ENCODE results near the gene POLR2C. TPM values are rescaled to one million over a fixed set of nuclear protein-coding genes. Genes with fewer than 3 reads are reported as not detected.

The POLR2C gene
- total RNA-seq, 4 donors from 2014 or later = 77.1 to 146 (median 101) TPM

DNA sequence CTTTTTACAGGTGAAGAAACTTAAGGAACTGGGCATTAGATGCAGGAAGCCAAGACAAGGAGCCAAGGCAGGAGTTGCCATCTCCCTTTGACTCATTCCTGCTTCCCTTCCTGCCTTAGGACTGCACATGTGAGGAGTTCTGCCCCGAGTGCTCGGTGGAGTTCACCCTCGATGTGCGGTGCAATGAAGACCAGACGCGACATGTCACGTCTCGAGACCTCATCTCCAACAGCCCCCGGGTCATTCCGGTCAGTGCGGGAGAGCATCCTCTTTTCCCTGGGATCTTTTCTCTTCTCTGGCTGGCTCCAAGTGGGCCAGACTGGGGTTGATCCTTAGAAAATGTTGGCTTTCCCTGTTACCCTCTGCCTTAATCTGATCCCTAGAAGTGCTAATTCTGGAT, 6.6 kb downstream of the POLR2C start:
- no peak for DNase-seq (ENCODE audit: low spot score in 2 of 2)
- 87 to 88% methylated on average over 11 of the region's 11 CpGs for whole genome bisulfite sequencing, 2 donors
- Histone ChIP-seq H3K27ac (no peak overlapping the region), H3K4me3 (no peak overlapping the region), H3K36me3 (peaks cover 6 to 97% (median 18%) of the 10 kb centered on the region in 3 donors), H3K27me3 (no peaks in the 10 kb centered on the region), H3K9me3 (no peaks in the 10 kb centered on the region), H3K4me1 (peaks cover 0 to 47% (median 16%) of the 10 kb centered on the region in 4 donors)
- TF ChIP-seq POLR2A (IDR thresholded peaks at IDR 0.05) (no peak), EP300 (IDR thresholded peaks at IDR 0.05) (no peak)
- TF ChIP-seq, protein P1, sequence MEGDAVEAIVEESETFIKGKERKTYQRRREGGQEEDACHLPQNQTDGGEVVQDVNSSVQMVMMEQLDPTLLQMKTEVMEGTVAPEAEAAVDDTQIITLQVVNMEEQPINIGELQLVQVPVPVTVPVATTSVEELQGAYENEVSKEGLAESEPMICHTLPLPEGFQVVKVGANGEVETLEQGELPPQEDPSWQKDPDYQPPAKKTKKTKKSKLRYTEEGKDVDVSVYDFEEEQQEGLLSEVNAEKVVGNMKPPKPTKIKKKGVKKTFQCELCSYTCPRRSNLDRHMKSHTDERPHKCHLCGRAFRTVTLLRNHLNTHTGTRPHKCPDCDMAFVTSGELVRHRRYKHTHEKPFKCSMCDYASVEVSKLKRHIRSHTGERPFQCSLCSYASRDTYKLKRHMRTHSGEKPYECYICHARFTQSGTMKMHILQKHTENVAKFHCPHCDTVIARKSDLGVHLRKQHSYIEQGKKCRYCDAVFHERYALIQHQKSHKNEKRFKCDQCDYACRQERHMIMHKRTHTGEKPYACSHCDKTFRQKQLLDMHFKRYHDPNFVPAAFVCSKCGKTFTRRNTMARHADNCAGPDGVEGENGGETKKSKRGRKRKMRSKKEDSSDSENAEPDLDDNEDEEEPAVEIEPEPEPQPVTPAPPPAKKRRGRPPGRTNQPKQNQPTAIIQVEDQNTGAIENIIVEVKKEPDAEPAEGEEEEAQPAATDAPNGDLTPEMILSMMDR (IDR thresholded peaks at IDR 0.05) = no peak

DNA sequence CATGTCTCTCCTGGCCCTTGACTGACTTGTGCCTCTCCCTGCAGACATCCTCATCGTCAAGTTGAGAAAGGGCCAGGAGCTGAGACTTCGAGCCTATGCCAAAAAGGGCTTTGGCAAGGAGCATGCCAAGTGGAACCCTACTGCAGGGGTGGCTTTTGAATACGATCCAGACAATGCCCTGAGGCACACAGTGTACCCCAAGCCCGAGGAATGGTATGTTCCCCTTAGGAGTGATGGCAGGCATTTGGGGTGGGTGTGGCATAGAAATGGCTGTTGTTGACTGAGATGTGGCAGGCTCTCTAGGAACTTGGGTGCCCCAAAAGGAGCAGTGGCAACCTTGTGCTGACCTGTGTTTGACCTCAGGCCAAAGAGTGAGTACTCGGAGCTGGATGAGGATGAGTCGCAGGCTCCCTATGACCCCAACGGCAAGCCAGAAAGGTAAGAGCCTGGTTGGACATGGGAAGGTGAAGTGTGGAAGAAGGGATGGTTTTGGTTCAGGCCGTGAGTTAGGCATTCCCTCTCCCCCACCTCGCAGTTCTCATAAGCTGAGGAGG, 7.5 kb downstream of the POLR2C start:
- Histone ChIP-seq H3K27me3 (no peaks in the 10 kb centered on the region), H3K4me3 (no peak overlapping the region), H3K27ac (no peak overlapping the region), H3K4me1 (peaks cover 0 to 38% (median 10%) of the 10 kb centered on the region in 4 donors), H3K9me3 (no peaks in the 10 kb centered on the region), H3K36me3 (peaks cover 6 to 99% (median 18%) of the 10 kb centered on the region in 3 donors)
- DNase-seq (ENCODE audit: low spot score in 2 of 2) = no peak
- TF ChIP-seq EP300 (IDR thresholded peaks at IDR 0.05) (no peak), POLR2A (IDR thresholded peaks at IDR 0.05) (no peak)
- TF ChIP-seq, protein P1 (IDR thresholded peaks at IDR 0.05) = no peak
- 64 to 75% methylated on average over 8 to 9 of the region's 9 CpGs for WGBS, 2 donors

DNA sequence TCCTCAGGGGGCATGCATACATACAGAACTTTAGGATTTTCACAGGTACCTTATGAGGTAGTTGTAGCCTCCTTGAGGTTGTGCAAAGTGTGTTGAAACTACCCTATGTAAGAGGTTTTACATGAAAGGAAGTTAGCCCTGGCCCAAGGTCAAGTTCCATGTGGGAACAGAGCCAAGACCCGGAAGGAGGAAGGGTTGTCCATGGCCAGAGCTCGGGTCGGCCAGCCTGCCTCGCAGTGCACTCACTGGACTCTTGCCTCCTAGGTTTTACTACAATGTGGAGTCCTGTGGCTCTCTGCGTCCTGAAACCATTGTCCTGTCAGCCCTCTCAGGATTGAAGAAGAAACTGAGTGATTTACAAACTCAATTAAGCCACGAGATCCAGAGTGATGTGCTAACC, 8.2 kb downstream of the POLR2C start:
- no peak for TF ChIP-seq EP300 (IDR thresholded peaks at IDR 0.05)
- TF ChIP-seq POLR2A (IDR thresholded peaks at IDR 0.05) = no peak
- peak in 1 of 2 donors; percentile 46 for DNase-seq (ENCODE audit: low spot score in 2 of 2)
- no peak overlapping the region for H3K27ac ChIP-seq

GRCh38 chr16:57471209-57471608, 8.7 kb downstream of the POLR2C start:
- no peak for DNase-seq (ENCODE audit: low spot score in 2 of 2)
- Histone ChIP-seq H3K27ac (no peak overlapping the region), H3K9me3 (no peaks in the 10 kb centered on the region), H3K4me3 (no peak overlapping the region), H3K36me3 (peaks cover 6 to 92% (median 17%) of the 10 kb centered on the region in 3 donors), H3K27me3 (no peaks in the 10 kb centered on the region), H3K4me1 (peaks cover 0 to 36% (median 9%) of the 10 kb centered on the region in 4 donors)
- WGBS, 2 donors = 82 to 93% methylated on average over 1 of the region's 1 CpG
- no peak for TF ChIP-seq EP300 (IDR thresholded peaks at IDR 0.05)
- TF ChIP-seq, protein P1 (IDR thresholded peaks at IDR 0.05) = no peak

More for the DNA sequence above, 8.2 kb downstream of the POLR2C start:
- Histone ChIP-seq H3K36me3 (peaks cover 6 to 97% (median 18%) of the 10 kb centered on the region in 3 donors), H3K27me3 (no peaks in the 10 kb centered on the region), H3K4me1 (peaks cover 0 to 31% (median 9%) of the 10 kb centered on the region in 4 donors), H3K9me3 (no peaks in the 10 kb centered on the region), H3K4me3 (no peak overlapping the region)
- 7 to 15% methylated on average over 6 of the region's 6 CpGs for WGBS, 2 donors

GRCh38 chr16:57471852-57472664, 9.6 kb downstream of the POLR2C start:
- Histone ChIP-seq H3K9me3 (no peaks in the 10 kb centered on the region), H3K4me1 (peaks cover 0 to 44% (median 9%) of the 10 kb centered on the region in 4 donors), H3K36me3 (peaks cover 6 to 84% (median 13%) of the 10 kb centered on the region in 3 donors), H3K27ac (peak overlapping the region in 3 of 4 donors; percentile 16 to 38 (median 27)), H3K4me3 (no peak overlapping the region), H3K27me3 (no peaks in the 10 kb centered on the region)
- DNase-seq (ENCODE audit: low spot score in 2 of 2) = no peak
- TF ChIP-seq EP300 (IDR thresholded peaks at IDR 0.05) = no peak
- TF ChIP-seq POLR2A (IDR thresholded peaks at IDR 0.05) = no peak
- TF ChIP-seq, protein P1 (IDR thresholded peaks at IDR 0.05) = no peak
- 45 to 49% methylated on average over 8 to 10 of the region's 10 CpGs for WGBS, 2 donors
